HEK293 (cell line): Measurements from ENCODE around the gene PORCN.

Experiments
- CTCF ChIA-PET: fragments of 350-600 bp; formaldehyde crosslinking; extraction: SDS; loops from one replicate; lab custom pipeline; 2021; ENCODE audit warnings: antibody characterized with exemption; lab: Yijun Ruan, JAX
- POLR2A ChIA-PET: fragments of 300-600 bp; formaldehyde crosslinking; extraction: SDS; loops from one replicate; lab custom pipeline; 2020; ENCODE audit warnings: antibody characterized with exemption, inconsistent platforms; lab: Yijun Ruan, JAX
- H3K27ac ChIP-seq: fragments of 200-500 bp; sonication (Bioruptor generic); 2 replicates; pipeline ENCODE4 v1.5.1; 2014; ENCODE audit warnings: low read depth, low read length, control low read depth, inconsistent platforms; ENCODE audit errors: extremely low read depth
- H3K36me3 ChIP-seq, 2 experiments: fragments of 200-500 bp in 1 of 2; sonication (Bioruptor generic) in 1 of 2; 1 replicate in 1 of 2; 2 replicates in 1 of 2; pipeline ENCODE4 v1.5.1; 2014 to 2017; ENCODE audit warnings: inconsistent platforms in 2 of 2, low read length in 2 of 2; ENCODE audit not compliant: control insufficient read depth in 2 of 2, insufficient read depth in 1 of 2
- H3K4me1 ChIP-seq: fragments of 200-500 bp; sonication (Bioruptor generic); 2 replicates; pipeline ENCODE4 v1.5.1; 2014; ENCODE audit warnings: mild to moderate bottlenecking, low read length, inconsistent platforms; ENCODE audit not compliant: control insufficient read depth, insufficient read depth
- H3K4me3 ChIP-seq: 2 replicates; pipeline ENCODE4 v1.5.1; 2011; ENCODE audit warnings: low read depth, mild to moderate bottlenecking, control low read depth, low read length, moderate library complexity
- H3K9me3 ChIP-seq: fragments of 200-500 bp; sonication (Bioruptor generic); 2 replicates; pipeline ENCODE4 v1.5.1; 2014; ENCODE audit warnings: low read depth, low read length, inconsistent platforms; ENCODE audit not compliant: control insufficient read depth, insufficient read depth
- IKZF3 ChIP-seq: fragments of 450-650 bp; IDR thresholded peaks from 2 replicates; pipeline ENCODE4 v1.5.0; 2018; ENCODE audit warnings: missing biosample characterization, mild to moderate bottlenecking, missing genetic modification characterization, moderate library complexity
- MZF1 ChIP-seq: fragments of 450-650 bp; formaldehyde crosslinking; IDR thresholded peaks from 2 replicates; pipeline ENCODE4 v1.5.1; 2017; ENCODE audit warnings: missing biosample characterization, missing genetic modification characterization, borderline replicate concordance
- WT1 ChIP-seq: fragments of 450-650 bp; formaldehyde crosslinking; IDR thresholded peaks from 2 replicates; pipeline ENCODE4 v1.5.1; 2016; ENCODE audit warnings: missing biosample characterization, missing genetic modification characterization
- ZBTB48 ChIP-seq: fragments of 450-650 bp; formaldehyde crosslinking; IDR thresholded peaks from 2 replicates; pipeline ENCODE4 v1.5.1; 2016; ENCODE audit warnings: missing biosample characterization, missing genetic modification characterization
- ZBTB7A ChIP-seq: fragments of 450-650 bp; formaldehyde crosslinking; IDR thresholded peaks from 2 replicates; pipeline ENCODE4 v1.5.1; 2016; ENCODE audit warnings: low read depth, missing biosample characterization, missing genetic modification characterization
- ZEB2 ChIP-seq: fragments of 450-650 bp; formaldehyde crosslinking; IDR thresholded peaks from 2 replicates; pipeline ENCODE4 v1.5.1; 2016; ENCODE audit warnings: missing biosample characterization, missing genetic modification characterization
- ZNF114 ChIP-seq: fragments of 450-650 bp; formaldehyde crosslinking; IDR thresholded peaks from 2 replicates; pipeline ENCODE4 v1.5.0; 2017; ENCODE audit warnings: missing biosample characterization, missing genetic modification characterization
- ZNF169 ChIP-seq: fragments of 450-650 bp; formaldehyde crosslinking; IDR thresholded peaks from 2 replicates; pipeline ENCODE4 v1.5.1; 2016; ENCODE audit warnings: missing biosample characterization, missing genetic modification characterization
- ZNF211 ChIP-seq: fragments of 450-650 bp; formaldehyde crosslinking; IDR thresholded peaks from 2 replicates; pipeline ENCODE4 v1.5.1; 2016; ENCODE audit warnings: low read depth, missing biosample characterization, missing genetic modification characterization
- ZNF354C ChIP-seq: fragments of 450-650 bp; formaldehyde crosslinking; IDR thresholded peaks from 2 replicates; pipeline ENCODE4 v1.5.1; 2016; ENCODE audit warnings: missing biosample characterization, missing genetic modification characterization, low read depth, borderline replicate concordance
- ZNF521 ChIP-seq: fragments of 450-650 bp; formaldehyde crosslinking; IDR thresholded peaks from 2 replicates; pipeline ENCODE4 v1.5.1; 2017; ENCODE audit warnings: missing biosample characterization, mild to moderate bottlenecking, missing genetic modification characterization
- ZNF558 ChIP-seq: fragments of 450-650 bp; formaldehyde crosslinking; IDR thresholded peaks from 2 replicates; pipeline ENCODE4 v1.5.1; 2016; ENCODE audit warnings: missing biosample characterization, missing genetic modification characterization
- ZNF560 ChIP-seq: fragments of 450-650 bp; formaldehyde crosslinking; IDR thresholded peaks from 2 replicates; pipeline ENCODE4 v1.5.1; 2017; ENCODE audit warnings: missing biosample characterization, missing genetic modification characterization, borderline replicate concordance
- ZNF624 ChIP-seq: fragments of 450-650 bp; formaldehyde crosslinking; IDR thresholded peaks from 2 replicates; pipeline ENCODE4 v1.5.1; 2017; ENCODE audit warnings: missing biosample characterization, missing genetic modification characterization
- ZNF629 ChIP-seq: fragments of 450-650 bp; formaldehyde crosslinking; IDR thresholded peaks from 2 replicates; pipeline ENCODE4 v1.5.1; 2017; ENCODE audit warnings: missing biosample characterization, missing genetic modification characterization
- ZNF654 ChIP-seq: fragments of 450-650 bp; formaldehyde crosslinking; IDR thresholded peaks from 2 replicates; pipeline ENCODE4 v1.5.1; 2016; ENCODE audit warnings: low read depth, missing biosample characterization, missing genetic modification characterization
- ZNF747 ChIP-seq: fragments of 450-650 bp; formaldehyde crosslinking; IDR thresholded peaks from 2 replicates; pipeline ENCODE4 v1.5.1; 2016; ENCODE audit warnings: missing biosample characterization, missing genetic modification characterization
- TF ChIP-seq, protein P1 (sequence below): fragments of 450-650 bp; formaldehyde crosslinking; IDR thresholded peaks from 2 replicates; pipeline ENCODE4 v1.5.1; 2016; ENCODE audit warnings: missing biosample characterization, missing genetic modification characterization
- TF ChIP-seq, protein P2 (sequence below): fragments of 450-650 bp; formaldehyde crosslinking; IDR thresholded peaks from 2 replicates; pipeline ENCODE4 v1.5.1; 2017; ENCODE audit warnings: missing biosample characterization, missing genetic modification characterization
- TF ChIP-seq, protein P3 (sequence below): fragments of 450-650 bp; formaldehyde crosslinking; IDR thresholded peaks from 2 replicates; pipeline ENCODE4 v1.5.1; 2017; ENCODE audit warnings: missing biosample characterization, missing genetic modification characterization
- TF ChIP-seq, protein P4 (sequence below): fragments of 450-650 bp; formaldehyde crosslinking; IDR thresholded peaks from 2 replicates; pipeline ENCODE4 v1.5.1; 2016; ENCODE audit warnings: missing biosample characterization, missing genetic modification characterization

Gene PORCN

DNA sequence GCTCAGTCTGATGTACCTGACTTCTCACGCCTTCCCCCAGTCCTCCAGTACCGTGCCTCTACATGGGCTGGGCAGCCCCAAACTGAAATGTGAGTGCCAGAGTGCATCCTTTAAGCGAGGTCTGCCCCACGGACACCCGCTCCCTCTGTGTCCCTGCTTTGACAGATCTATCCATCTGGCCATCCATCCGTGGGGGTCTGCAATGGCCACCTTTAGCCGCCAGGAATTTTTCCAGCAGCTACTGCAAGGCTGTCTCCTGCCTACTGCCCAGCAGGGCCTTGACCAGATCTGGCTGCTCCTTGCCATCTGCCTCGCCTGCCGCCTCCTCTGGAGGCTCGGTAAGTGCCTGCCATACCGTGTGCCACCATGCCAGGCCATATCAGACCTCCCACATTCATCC, 827 bp downstream of the PORCN start (continued):
- TF ChIP-seq, protein P1, sequence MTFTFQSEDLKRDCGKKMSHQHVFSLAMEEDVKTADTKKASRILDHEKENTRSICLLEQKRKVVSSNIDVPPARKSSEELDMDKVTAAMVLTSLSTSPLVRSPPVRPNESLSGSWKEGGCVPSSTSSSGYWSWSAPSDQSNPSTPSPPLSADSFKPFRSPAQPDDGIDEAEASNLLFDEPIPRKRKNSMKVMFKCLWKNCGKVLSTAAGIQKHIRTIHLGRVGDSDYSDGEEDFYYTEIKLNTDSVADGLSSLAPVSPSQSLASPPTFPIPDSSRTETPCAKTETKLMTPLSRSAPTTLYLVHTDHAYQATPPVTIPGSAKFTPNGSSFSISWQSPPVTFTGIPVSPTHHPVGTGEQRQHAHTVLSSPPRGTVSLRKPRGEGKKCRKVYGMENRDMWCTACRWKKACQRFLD, result no peak
- TF ChIP-seq ZNF624 (tag by site-specific recombination) (no peak), ZNF211 (no peak), ZNF747 (tag by site-specific recombination) (no peak), ZNF169 (tag by site-specific recombination) (no peak)

DNA sequence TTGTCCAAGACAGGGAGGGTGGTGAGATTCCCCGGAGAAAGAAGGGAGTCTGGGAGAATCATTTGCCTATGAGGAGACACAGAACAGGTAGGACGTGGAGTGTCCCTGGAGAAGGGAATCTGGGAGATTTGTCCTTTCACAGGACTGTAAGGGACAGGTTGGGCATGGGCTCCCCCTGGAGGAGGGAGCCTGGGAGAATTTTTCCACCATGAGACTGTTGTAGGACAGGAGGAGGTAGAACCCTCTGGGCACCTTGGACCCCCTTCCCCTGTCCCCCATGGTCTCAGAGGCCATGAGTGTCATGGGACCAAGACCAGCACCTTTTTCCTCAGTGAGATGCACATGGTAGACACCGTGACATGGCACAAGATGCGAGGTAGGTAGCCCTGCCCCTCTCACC, 2.8 kb downstream of the PORCN start:
- Histone ChIP-seq H3K9me3 (no peaks in the 10 kb centered on the region), H3K27ac (no peak overlapping the region)
- ChIA-PET CTCF (interaction anchor here (0.6 kb wide), 1 partner anchor 17 kb away, joined by 5 read pairs; no protein-coding TSS in a partner anchor), POLR2A (no interaction called here)
- TF ChIP-seq ZNF654 (tag by site-specific recombination) (peak; percentile 13; the same call in 1 of the 2 replicates), ZEB2 (tag by site-specific recombination) (no peak), IKZF3 (tag by site-specific recombination) (0 out of 2 replicates have a peak, but pooled peaks have one; percentile 41), ZNF558 (tag by site-specific recombination) (no peak)
- TF ChIP-seq, protein P2, sequence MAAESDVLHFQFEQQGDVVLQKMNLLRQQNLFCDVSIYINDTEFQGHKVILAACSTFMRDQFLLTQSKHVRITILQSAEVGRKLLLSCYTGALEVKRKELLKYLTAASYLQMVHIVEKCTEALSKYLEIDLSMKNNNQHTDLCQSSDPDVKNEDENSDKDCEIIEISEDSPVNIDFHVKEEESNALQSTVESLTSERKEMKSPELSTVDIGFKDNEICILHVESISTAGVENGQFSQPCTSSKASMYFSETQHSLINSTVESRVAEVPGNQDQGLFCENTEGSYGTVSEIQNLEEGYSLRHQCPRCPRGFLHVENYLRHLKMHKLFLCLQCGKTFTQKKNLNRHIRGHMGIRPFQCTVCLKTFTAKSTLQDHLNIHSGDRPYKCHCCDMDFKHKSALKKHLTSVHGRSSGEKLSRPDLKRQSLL (tag by site-specific recombination), result no peak
- TF ChIP-seq, all 188 proteins: peak for 2
- peaks cover 0 to 28% of the 10 kb centered on the region in 2 experiments; a peak in 2 of 3 replicates for H3K36me3 ChIP-seq
- H3K4me3 ChIP-seq, result no peak overlapping the region
- no peaks in the 10 kb centered on the region for H3K4me1 ChIP-seq

DNA sequence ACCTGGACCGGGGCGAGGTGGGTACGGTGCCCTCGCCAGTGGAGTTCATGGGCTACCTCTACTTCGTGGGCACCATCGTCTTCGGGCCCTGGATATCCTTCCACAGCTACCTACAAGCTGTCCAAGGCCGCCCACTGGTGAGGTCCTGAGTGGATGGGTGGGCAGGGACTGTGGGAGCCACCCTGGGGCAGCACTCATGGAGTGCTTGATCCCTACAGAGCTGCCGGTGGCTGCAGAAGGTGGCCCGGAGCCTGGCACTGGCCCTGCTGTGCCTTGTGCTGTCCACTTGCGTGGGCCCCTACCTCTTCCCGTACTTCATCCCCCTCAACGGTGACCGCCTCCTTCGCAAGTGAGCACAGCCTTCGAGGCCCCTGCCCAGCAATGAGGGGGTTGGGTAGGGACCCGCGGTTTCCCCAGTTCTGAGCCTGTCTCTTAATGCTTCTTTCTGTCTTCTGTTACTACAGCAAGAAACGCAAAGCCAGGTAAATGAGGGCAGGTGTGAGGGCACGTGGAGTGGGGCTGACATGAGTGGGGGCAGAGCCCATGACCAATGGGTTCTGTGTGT, 3.7 kb downstream of the PORCN start:
- Histone ChIP-seq H3K4me3 (no peak overlapping the region), H3K9me3 (no peaks in the 10 kb centered on the region), H3K27ac (no peak overlapping the region)
- TF ChIP-seq ZNF114 (tag by site-specific recombination), result no peak
- TF ChIP-seq ZNF354C (tag by site-specific recombination), result no peak
- no peak for TF ChIP-seq ZNF560 (tag by site-specific recombination)
- no peak for TF ChIP-seq ZBTB7A (tag by site-specific recombination)
- TF ChIP-seq ZNF629, result no peak
- TF ChIP-seq MZF1, result no peak
- TF ChIP-seq ZNF558 (tag by site-specific recombination), result no peak
- no peak for TF ChIP-seq ZNF521
- TF ChIP-seq ZBTB48, result no peak
- TF ChIP-seq, protein P3, sequence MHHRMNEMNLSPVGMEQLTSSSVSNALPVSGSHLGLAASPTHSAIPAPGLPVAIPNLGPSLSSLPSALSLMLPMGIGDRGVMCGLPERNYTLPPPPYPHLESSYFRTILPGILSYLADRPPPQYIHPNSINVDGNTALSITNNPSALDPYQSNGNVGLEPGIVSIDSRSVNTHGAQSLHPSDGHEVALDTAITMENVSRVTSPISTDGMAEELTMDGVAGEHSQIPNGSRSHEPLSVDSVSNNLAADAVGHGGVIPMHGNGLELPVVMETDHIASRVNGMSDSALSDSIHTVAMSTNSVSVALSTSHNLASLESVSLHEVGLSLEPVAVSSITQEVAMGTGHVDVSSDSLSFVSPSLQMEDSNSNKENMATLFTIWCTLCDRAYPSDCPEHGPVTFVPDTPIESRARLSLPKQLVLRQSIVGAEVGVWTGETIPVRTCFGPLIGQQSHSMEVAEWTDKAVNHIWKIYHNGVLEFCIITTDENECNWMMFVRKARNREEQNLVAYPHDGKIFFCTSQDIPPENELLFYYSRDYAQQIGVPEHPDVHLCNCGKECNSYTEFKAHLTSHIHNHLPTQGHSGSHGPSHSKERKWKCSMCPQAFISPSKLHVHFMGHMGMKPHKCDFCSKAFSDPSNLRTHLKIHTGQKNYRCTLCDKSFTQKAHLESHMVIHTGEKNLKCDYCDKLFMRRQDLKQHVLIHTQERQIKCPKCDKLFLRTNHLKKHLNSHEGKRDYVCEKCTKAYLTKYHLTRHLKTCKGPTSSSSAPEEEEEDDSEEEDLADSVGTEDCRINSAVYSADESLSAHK (tag by site-specific recombination), result no peak
- TF ChIP-seq WT1 (tag by site-specific recombination), result no peak
- TF ChIP-seq, protein P4, sequence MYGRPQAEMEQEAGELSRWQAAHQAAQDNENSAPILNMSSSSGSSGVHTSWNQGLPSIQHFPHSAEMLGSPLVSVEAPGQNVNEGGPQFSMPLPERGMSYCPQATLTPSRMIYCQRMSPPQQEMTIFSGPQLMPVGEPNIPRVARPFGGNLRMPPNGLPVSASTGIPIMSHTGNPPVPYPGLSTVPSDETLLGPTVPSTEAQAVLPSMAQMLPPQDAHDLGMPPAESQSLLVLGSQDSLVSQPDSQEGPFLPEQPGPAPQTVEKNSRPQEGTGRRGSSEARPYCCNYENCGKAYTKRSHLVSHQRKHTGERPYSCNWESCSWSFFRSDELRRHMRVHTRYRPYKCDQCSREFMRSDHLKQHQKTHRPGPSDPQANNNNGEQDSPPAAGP, result no peak
- TF ChIP-seq, all 188 proteins: peak for 0
- ChIA-PET POLR2A (no interaction called here), CTCF (no interaction called here)
- Histone ChIP-seq H3K4me1 (no peaks in the 10 kb centered on the region), H3K36me3 (peaks cover 0 to 34% of the 10 kb centered on the region in 2 experiments; a peak in 2 of 3 replicates)
